HG02759 (cell line): ENCODE measurements around the gene MIEF2.

Experiments
- ATAC-seq: cut with Tn5 transposase; IDR thresholded peaks from one replicate; pipeline ENCODE4 v1.9.1; 2021; ENCODE audit warnings: mild to moderate bottlenecking, moderate library complexity; ENCODE audit not compliant: unreplicated experiment

Gene MIEF2

GRCh38 chr17:18256351-18256750 is 4.1 kb upstream of the MIEF2 start:
- ATAC-seq, result no peak

- ATAC-seq, result no peak
Observed at GRCh38 chr17:18256776-18257175, 3.7 kb upstream of the MIEF2 start.

- peak; percentile 10 for ATAC-seq
Observed at GRCh38 chr17:18257268-18257981, 3.0 kb upstream of the MIEF2 start.

GRCh38 chr17:18257982-18258355 is 2.5 kb upstream of the MIEF2 start:
- peak; percentile 29 for ATAC-seq

- ATAC-seq, result peak; percentile 30
Observed at GRCh38 chr17:18258356-18259038, 2.0 kb upstream of the MIEF2 start, which contains the start of gene FLII. TSS of gene FLII (minus strand) at chr17:18258738. CDS start at chr17:18258690, 48 bp downstream.

- ATAC-seq, result no peak
Observed at GRCh38 chr17:18259621-18260331, 686 bp upstream of the MIEF2 start.

- ATAC-seq, result peak; percentile 9
Observed at GRCh38 chr17:18261146-18261515, 669 bp downstream of the MIEF2 start.

- ATAC-seq, result no peak
Observed at GRCh38 chr17:18261659-18262058, 1.2 kb downstream of the MIEF2 start.

GRCh38 chr17:18262111-18262510 is 1.6 kb downstream of the MIEF2 start:
- ATAC-seq, result no peak

- ATAC-seq, result no peak
Observed at GRCh38 chr17:18262641-18263040, 2.2 kb downstream of the MIEF2 start.

GRCh38 chr17:18263885-18264682 is 3.6 kb downstream of the MIEF2 start:
- ATAC-seq, result no peak

GRCh38 chr17:18267366-18267765 is 6.9 kb downstream of the MIEF2 start:
- no peak for ATAC-seq

GRCh38 chr17:18267927-18268711 is 7.7 kb downstream of the MIEF2 start:
- no peak for ATAC-seq

- no peak for ATAC-seq
Observed at GRCh38 chr17:18270046-18270931, 9.8 kb downstream of the MIEF2 start.

GRCh38 chr17:18277076-18277475 is 16.6 kb downstream of the MIEF2 start:
- no peak for ATAC-seq

- no peak for ATAC-seq
Observed at GRCh38 chr17:18278867-18279266, 18.4 kb downstream of the MIEF2 start.

- ATAC-seq, result no peak
Observed at GRCh38 chr17:18280249-18280648, 19.8 kb downstream of the MIEF2 start.

- ATAC-seq, result no peak
Observed at GRCh38 chr17:18280766-18281371, 20.4 kb downstream of the MIEF2 start.

- ATAC-seq, result no peak
Observed at GRCh38 chr17:18281788-18282187, 21.3 kb downstream of the MIEF2 start.
